K562 (cell line): ENCODE data around the gene RIPK4. TPM values are rescaled to one million over a fixed set of nuclear protein-coding genes. Genes with fewer than 3 reads are reported as not detected.

Source experiments
- ATAC-seq: fragments of 200-7000 bp; cut with Tn5 transposase; 3 replicates; pipeline ENCODE4 v1.9.1; 2020; ENCODE audit warnings: moderate library complexity
- BruUV-seq: library from RNA; stranded (reverse); fragments of 400-500 nt; replicated peaks from 2 replicates; lab custom pipeline; 2021; lab: Mats Ljungman, UMichigan
- CTCF ChIA-PET: fragments of 300-600 bp; formaldehyde crosslinking; extraction: SDS; loops from one replicate; lab custom pipeline; 2021; ENCODE audit warnings: low intra/inter-chr PET ratio; lab: Yijun Ruan, JAX
- POLR2A ChIA-PET: fragments of 300-600, 350-650 bp; sonication (Branson Sonifier 250); formaldehyde crosslinking; extraction: SDS; loops from one replicate; lab custom pipeline; 2021; ENCODE audit warnings: antibody characterized with exemption, inconsistent platforms; lab: Yijun Ruan, JAX
- DNase-seq, 4 experiments: peaks; one replicate each; pipeline versions ENCODE4 v3.0.0 to v3.0.0-alpha.2; 2011 to 2018; ENCODE audit warnings: low spot score in 3 of 4, mixed read lengths in 3 of 4; ENCODE audit errors: extremely low read depth in 1 of 4
- FAIRE-seq: peaks from 2 replicates; lab custom pipeline; 2011; peaks lifted over from hg19 to GRCh38; lab: Jason Lieb, UNC
- H2AFZ ChIP-seq: 2 replicates; pipeline ENCODE4 v1.6.0; 2011; ENCODE audit warnings: low read depth, low read length, control low read depth, inconsistent platforms
- H3K27ac ChIP-seq: fragments of 200-600 bp; 3 replicates; pipeline ENCODE4 v1.8.0; 2011; ENCODE audit warnings: low read depth, mild to moderate bottlenecking, control low read depth, inconsistent platforms, low read length, moderate library complexity, mixed read lengths; ENCODE audit errors: extremely low read depth
- H3K27me3 ChIP-seq, 2 experiments: fragments of 300-600 bp in 1 of 2; 2 replicates in 1 of 2; 3 replicates in 1 of 2; pipeline versions ENCODE4 v1.6.0 to v1.8.0; 2011; ENCODE audit warnings: inconsistent platforms in 2 of 2, low read length in 2 of 2, mild to moderate bottlenecking in 1 of 2, mixed read lengths in 1 of 2, moderate library complexity in 1 of 2; ENCODE audit not compliant: control insufficient read depth in 2 of 2, insufficient read depth in 2 of 2
- H3K36me3 ChIP-seq: fragments of 300-600 bp; 3 replicates; pipeline ENCODE4 v1.8.0; 2011; ENCODE audit warnings: mild to moderate bottlenecking, low read length, inconsistent platforms; ENCODE audit not compliant: control insufficient read depth, insufficient read depth
- H3K4me1 ChIP-seq, 2 experiments: fragments of 200-600 bp in 1 of 2; replicated peaks in 1 of 2; 2 replicates in 1 of 2; 3 replicates in 1 of 2; pipeline versions ENCODE4 v1.5.1 to v1.8.0; 2011; ENCODE audit warnings: inconsistent platforms in 2 of 2, low read length in 2 of 2, mild to moderate bottlenecking in 1 of 2, mixed read lengths in 1 of 2, moderate library complexity in 1 of 2; ENCODE audit not compliant: control insufficient read depth in 2 of 2, insufficient read depth in 2 of 2
- H3K4me2 ChIP-seq: 2 replicates; pipeline ENCODE4 v1.6.1; 2011; ENCODE audit warnings: low read length, control low read depth, inconsistent platforms, mixed read lengths; ENCODE audit not compliant: insufficient read depth
- H3K4me3 ChIP-seq: fragments of 200-600 bp; sonication (generic), shearing (Covaris generic); 2 replicates; pipeline ENCODE4 v1.5.1; 2016; ENCODE audit warnings: control low read depth, inconsistent platforms
- H3K79me2 ChIP-seq: fragments of 200-600 bp; 3 replicates; pipeline ENCODE4 v1.8.0; 2011; ENCODE audit warnings: low read length, inconsistent platforms; ENCODE audit not compliant: control insufficient read depth, insufficient read depth
- H3K9ac ChIP-seq, 2 experiments: 2 replicates each; pipeline versions ENCODE4 v1.6.0 to v1.6.1; 2011; ENCODE audit warnings: low read depth in 2 of 2, low read length in 2 of 2, control low read depth in 1 of 2, inconsistent platforms in 1 of 2, mild to moderate bottlenecking in 1 of 2, mixed read lengths in 1 of 2; ENCODE audit not compliant: insufficient read depth in 1 of 2
- H3K9me1 ChIP-seq: one replicate; pipeline ENCODE4 v1.6.0; 2011; ENCODE audit warnings: inconsistent platforms, mild to moderate bottlenecking, low read length, moderate library complexity; ENCODE audit not compliant: control insufficient read depth, insufficient read depth
- H3K9me3 ChIP-seq: replicated peaks from 2 replicates; pipeline ENCODE4 v1.5.1; 2011; ENCODE audit warnings: low read depth, low read length, inconsistent platforms; ENCODE audit not compliant: control insufficient read depth, insufficient read depth
- H4K20me1 ChIP-seq: replicated peaks from 2 replicates; pipeline ENCODE4 v1.6.1; 2011; ENCODE audit warnings: low read length, inconsistent platforms, mixed read lengths; ENCODE audit not compliant: control insufficient read depth, insufficient read depth
- MAFK ChIP-seq: IDR thresholded peaks from 2 replicates; pipeline ENCODE4 v1.6.1; 2011; ENCODE audit warnings: low read length, improper control_type of control experiment
- RBM14 ChIP-seq: fragments of 200-400 bp; formaldehyde crosslinking; IDR thresholded peaks from 2 replicates; pipeline ENCODE4 v1.6.1; 2018; ENCODE audit warnings: low read depth, mild to moderate bottlenecking, low read length, moderate library complexity, borderline replicate concordance; ENCODE audit not compliant: insufficient read depth
- ZFP1 ChIP-seq: fragments of 450-650 bp; formaldehyde crosslinking; IDR thresholded peaks from 2 replicates; pipeline ENCODE4 v1.4.0; 2020; ENCODE audit warnings: mild to moderate bottlenecking, mixed read lengths
- ZNF639 ChIP-seq, 2 experiments: fragments of 200-800 bp in 1 of 2; sonication (Bioruptor generic) in 1 of 2; sonication (generic) in 1 of 2; formaldehyde crosslinking in 1 of 2; IDR thresholded peaks in 1 of 2; conservative IDR thresholded peaks in 1 of 2; 2 replicates each; pipeline versions ENCODE4 v1.5.0 to v1.6.1; 2016 to 2020; ENCODE audit warnings: missing compliant biosample characterization in 1 of 2, missing genetic modification characterization in 1 of 2, missing genetic modification reagents in 1 of 2
- WGBS: fragments of 100-300 bp; shearing (Covaris generic); methylation state at CpG from one replicate; pipeline ENCODE4 v1.1.6; 2016; ENCODE audit warnings: low coverage, mixed read lengths; ENCODE audit not compliant: insufficient coverage; ENCODE audit errors: missing lambda C conversion rate; 5-methylcytosine and 5-hydroxymethylcytosine counted together
- in situ Hi-C: fragments of 300-500 bp; cut with MboI; formaldehyde crosslinking; loops from 4 replicates; pipeline ENCODE4 v1.15.0; 2018; ENCODE audit warnings: inconsistent platforms, mixed read lengths
- intact Hi-C: fragments of 100-400 bp; cut with micrococcal nuclease; formaldehyde crosslinking; loops from 2 replicates; pipeline ENCODE4 v1.14.2; 2022
- polyA plus RNA-seq, 8 experiments: library from polyadenylated mRNA; depleted of rRNA in 4 of 8; stranded (reverse) in 5 of 8; unstranded in 3 of 8; fragments of >200 nt; fragmentation: Nextera tagmentation in 2 of 8; fragmentation: Illumina TruSeq in 1 of 8; extraction: Ambion mirVana in 2 of 8; extraction: Trizol in 1 of 8; gene quantifications; 2 replicates each; pipeline versions ENCODE4 v1.2.1 to v1.2.3, GENCODE V29; 2011 to 2014; ENCODE audit warnings: inconsistent platforms in 1 of 8, missing spikeins in 1 of 8
- total RNA-seq, 7 experiments: library from RNA; depleted of rRNA in 6 of 7; stranded (reverse); fragments of >200 nt in 6 of 7; fragmentation: Illumina TruSeq in 2 of 7; extraction: Trizol in 2 of 7; gene quantifications; 2 replicates each; pipeline versions ENCODE4 v1.2.1 to v1.2.3, GENCODE V29; 2011 to 2021; ENCODE audit warnings: low replicate concordance in 1 of 7

RIPK4 gene
- total and polyA plus RNA-seq, 9 of the 15 experiments (the other 6 are each of a cell fraction or from before 2014, with no cell fraction given), result not detected

GRCh38 chr21:41804381-41804780 lies 37.5 kb upstream of the RIPK4 start:
- H3K4me3 ChIP-seq, result no peak overlapping the region
- no peaks in the 10 kb centered on the region for H3K9me3 ChIP-seq
- POLR2A ChIA-PET, result no interaction called here
- ATAC-seq, result no peak
- no peaks in the 10 kb centered on the region for H4K20me1 ChIP-seq
- no TSS peak for BruUV-seq
- no peak for DNase-seq
- intact Hi-C loops, result no loop called here
- 86% methylated on average over 9 of the region's 10 CpGs for whole genome bisulfite sequencing
- no peak for FAIRE-seq
- no peaks in the 10 kb centered on the region for H3K79me2 ChIP-seq
- CTCF ChIA-PET, result no interaction called here
- no peak for TF ChIP-seq ZFP1 (CRISPR knock-in tag)
- no peak for TF ChIP-seq MAFK
- TF ChIP-seq RBM14, result no peak
- TF ChIP-seq ZNF639 (CRISPR knock-in tag; conservative IDR thresholded peaks at IDR 0.05 in 1 of 2, IDR thresholded peaks at IDR 0.05 in 1 of 2), result no peak
- TF ChIP-seq, all 486 proteins: peak for 0
- Histone ChIP-seq H3K27me3 (no peaks in the 10 kb centered on the region), H3K4me1 (peaks cover 0 to 2% of the 10 kb centered on the region in 2 experiments; a peak in 1 of 5 replicates), H3K9me1 (peaks cover 4% of the 10 kb centered on the region), H2AFZ (no peak overlapping the region), H3K9ac (no peak overlapping the region), H3K4me2 (no peak overlapping the region), H3K27ac (no peak overlapping the region), H3K36me3 (peaks cover 45% of the 10 kb centered on the region; the same call in 2 of the 3 replicates)
- in situ Hi-C loops, result no loop called here
